CD4-positive, alpha-beta T cell treated with Interleukin-17A for 1 hour (primary cell): ENCODE measurements around the gene C1orf174.

Experiments used
- DNase-seq: peaks from one replicate; pipeline ENCODE4 v3.0.0-alpha.2; 2020

Gene C1orf174

DNA sequence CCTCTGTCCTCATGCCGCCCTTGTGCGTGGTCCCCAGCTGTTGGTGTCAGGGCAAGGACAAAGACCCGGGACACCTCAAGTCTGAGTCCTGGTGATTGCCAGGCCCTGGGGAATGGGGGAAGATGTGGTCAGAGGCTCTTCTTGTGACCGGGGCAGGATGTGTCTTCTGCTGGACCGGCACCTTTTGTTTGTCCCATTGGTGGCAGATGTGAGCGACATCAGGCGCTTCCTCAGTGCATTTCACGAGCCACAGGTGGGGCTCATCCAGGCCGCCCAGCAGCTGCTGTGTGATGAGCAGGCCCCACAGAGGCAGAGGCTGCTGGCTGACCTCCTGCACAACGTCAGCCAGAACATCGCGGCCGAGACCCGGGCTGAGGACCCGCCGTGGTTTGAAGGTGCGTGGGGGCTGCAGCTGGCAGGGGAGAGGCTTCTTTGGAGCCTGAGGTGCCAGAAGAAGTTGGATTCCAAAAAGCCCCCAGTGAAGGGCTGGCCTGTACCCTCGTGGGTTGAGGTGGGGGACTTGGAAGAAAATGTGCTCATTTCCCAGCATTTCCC, 34.4 kb downstream of the C1orf174 start:
- no peak for DNase-seq

- no peak for DNase-seq
These were observed 35.2 kb downstream of the C1orf174 start for GRCh38 chr1:3864884-3865283.

DNA sequence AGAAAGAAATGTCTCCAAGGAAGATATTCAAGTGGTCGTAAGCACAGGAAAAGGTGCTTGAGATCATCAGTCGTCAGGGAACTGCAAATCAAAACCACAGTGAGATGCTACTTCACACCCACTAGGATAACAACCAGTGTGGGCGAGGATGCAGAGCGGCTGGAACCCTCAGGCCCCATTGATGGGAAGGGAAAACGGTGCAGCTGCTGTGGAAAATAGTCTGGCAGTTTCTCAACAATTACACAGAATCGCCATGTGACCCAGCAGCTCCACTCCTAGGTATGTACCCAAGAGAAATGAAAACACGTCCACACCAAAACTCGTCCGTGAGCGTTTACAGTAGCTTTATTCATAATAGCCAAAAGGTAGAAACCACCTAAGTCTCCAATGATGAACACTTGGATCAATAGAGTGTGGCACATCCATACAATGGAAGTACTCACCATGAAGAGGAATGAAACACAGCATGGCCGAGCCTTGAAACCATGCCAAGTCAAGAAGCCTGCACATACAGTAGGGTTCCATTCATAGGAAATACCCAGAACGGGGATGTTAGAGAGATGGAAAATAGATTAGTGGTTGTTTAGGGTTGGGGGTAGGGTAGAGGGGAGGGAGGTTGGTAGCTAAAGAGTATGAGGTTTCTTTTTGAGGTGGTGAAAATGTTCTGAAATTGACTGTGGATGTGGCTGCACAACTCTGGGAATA, 36.7 kb downstream of the C1orf174 start:
- DNase-seq: no peak

GRCh38 chr1:3858231-3858981, 41.7 kb downstream of the C1orf174 start:
- no peak for DNase-seq

DNA sequence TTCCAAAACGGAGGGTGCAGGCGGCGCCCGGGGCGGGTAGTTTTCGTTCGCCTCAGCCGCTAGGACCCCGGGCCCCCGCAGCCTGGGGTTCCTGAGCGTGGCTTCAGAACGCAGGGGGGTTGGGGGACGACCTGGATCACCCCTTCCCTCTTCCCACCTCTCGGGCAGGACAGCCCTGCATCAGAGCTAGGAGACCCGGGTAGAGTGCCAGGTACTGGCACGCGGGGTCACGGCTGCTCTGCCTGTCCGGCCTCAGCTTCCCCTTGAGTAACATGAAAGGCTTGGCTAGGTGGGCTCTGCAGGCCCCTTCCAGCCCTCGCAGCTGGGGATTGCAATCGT, 42.3 kb downstream of the C1orf174 start:
- no peak for DNase-seq

GRCh38 chr1:3856923-3857790, 42.9 kb downstream of the C1orf174 start, which contains the start of the genes CEP104 and DFFB:
Gene CEP104, minus strand, starts transcription at chr1:3857211. Its CDS starts 4,804 bp downstream, at chr1:3852407.
Gene DFFB, plus strand, starts transcription at chr1:3857476. Its CDS starts 128 bp downstream, at chr1:3857604.
- DNase-seq: peak; percentile 99

- DNase-seq: no peak
These were observed 47.2 kb downstream of the C1orf174 start for GRCh38 chr1:3852711-3853485.

DNA sequence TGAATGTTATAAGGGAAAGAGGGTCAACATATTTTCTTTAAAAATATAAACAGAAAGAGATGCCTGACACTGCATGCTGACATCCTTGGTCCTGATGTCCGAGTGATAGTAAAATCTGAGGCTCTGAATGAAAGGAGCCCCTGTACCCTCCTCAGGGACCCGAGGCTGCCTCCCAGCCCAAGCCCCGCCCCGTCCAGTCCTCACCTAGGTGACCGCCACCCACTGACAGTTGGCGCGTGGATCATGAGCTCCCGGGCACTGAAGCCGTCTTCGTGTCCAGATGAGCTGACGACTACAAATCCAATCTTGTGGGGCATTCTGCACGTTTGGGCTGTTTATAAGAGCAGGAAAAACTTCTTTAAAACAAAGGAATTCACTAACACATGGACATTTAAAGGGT, 48.0 kb downstream of the C1orf174 start:
- DNase-seq: no peak

- DNase-seq: no peak
These were observed 48.8 kb downstream of the C1orf174 start for GRCh38 chr1:3851292-3851691.

GRCh38 chr1:3850857-3851256, 49.2 kb downstream of the C1orf174 start:
- DNase-seq: no peak

- DNase-seq: no peak
These were observed 53.0 kb downstream of the C1orf174 start for GRCh38 chr1:3847081-3847480.

DNA sequence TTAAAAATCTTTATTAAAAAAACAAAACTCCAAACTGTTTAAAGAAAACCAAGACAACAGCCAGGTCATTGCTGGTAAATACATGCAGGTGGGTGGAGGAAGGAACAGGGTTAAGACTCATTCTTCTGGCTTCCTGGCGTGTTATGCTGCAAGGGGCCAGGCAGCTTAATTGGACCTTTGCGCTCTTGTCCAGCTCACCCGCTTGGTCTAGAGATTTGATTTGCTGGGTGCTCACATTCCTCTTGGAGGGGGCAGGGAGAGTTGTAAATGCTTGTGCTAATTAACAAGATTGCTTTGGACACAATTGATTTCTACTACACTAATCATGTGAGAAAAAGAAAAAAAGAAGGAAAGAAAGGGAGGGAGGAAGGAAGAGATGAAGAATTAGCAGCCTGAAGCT, 53.5 kb downstream of the C1orf174 start:
- no peak for DNase-seq

GRCh38 chr1:3842912-3843311, 57.2 kb downstream of the C1orf174 start:
- no peak for DNase-seq

- no peak for DNase-seq
These were observed 58.6 kb downstream of the C1orf174 start for GRCh38 chr1:3841491-3841890.
